H1 (cell line): ENCODE results near the gene LHPP. TPM values are rescaled to one million over a fixed set of nuclear protein-coding genes. Genes with fewer than 3 reads are reported as not detected.

Experiments
- ATF2 ChIP-seq: IDR thresholded peaks from 2 replicates; pipeline ENCODE4 v1.6.1; 2012; ENCODE audit warnings: low read length, inconsistent platforms
- CHD7 ChIP-seq: fragments of 300-600 bp; sonication (generic); IDR thresholded peaks from 2 replicates; pipeline ENCODE4 v1.7.1; 2012; ENCODE audit warnings: low read length, moderate library complexity, mild to moderate bottlenecking, inconsistent platforms; ENCODE audit not compliant: insufficient replicate concordance
- EP300 ChIP-seq, 2 experiments: IDR thresholded peaks; 1 replicate in 1 of 2; 2 replicates in 1 of 2; pipeline ENCODE4 v1.6.1; 2011 to 2012; ENCODE audit warnings: low read depth in 2 of 2, low read length in 2 of 2, mild to moderate bottlenecking in 2 of 2, borderline replicate concordance in 1 of 2, inconsistent platforms in 1 of 2, moderate library complexity in 1 of 2
- HDAC2 ChIP-seq, 2 experiments: fragments of 300-600 bp in 1 of 2; sonication (generic) in 1 of 2; IDR thresholded peaks; 2 replicates each; pipeline ENCODE4 v1.6.1; 2011 to 2012; ENCODE audit warnings: low read depth in 2 of 2, low read length in 2 of 2, mild to moderate bottlenecking in 2 of 2, moderate library complexity in 2 of 2, borderline replicate concordance in 1 of 2, inconsistent platforms in 1 of 2
- KDM5A ChIP-seq: fragments of 200-600 bp; IDR thresholded peaks from 2 replicates; pipeline ENCODE4 v1.7.1; 2012; ENCODE audit warnings: mild to moderate bottlenecking, low read length, inconsistent platforms, mixed read lengths
- polyA plus RNA-seq, 7 experiments: library from polyadenylated mRNA; depleted of rRNA in 3 of 7; stranded (reverse) in 5 of 7; unstranded in 2 of 7; fragments of >200 nt in 5 of 7; fragments of 200-250 nt in 2 of 7; gene quantifications; 1 replicate in 5 of 7; 2 replicates in 1 of 7; 4 replicates in 1 of 7; pipeline versions ENCODE4 v1.2.1 to v1.2.3, GENCODE V29; 2011 to 2013; ENCODE audit warnings: missing spikeins in 2 of 7, mixed read lengths in 2 of 7
- total RNA-seq: library from RNA; stranded (reverse); fragmentation: NEBNext Ultra II Directional; extraction: Animal tissue kit (Norgen Biotek cat#: 25700); gene quantifications from 2 replicates; pipeline ENCODE4 v1.2.1, GENCODE V29; 2021

The LHPP gene
- total and polyA plus RNA-seq, 2 of the 8 experiments (the other 6 are each of a cell fraction or from before 2014, with no cell fraction given) = 26.0 to 45.0 TPM

GRCh38 chr10:124497196-124497881, 35.7 kb downstream of the LHPP start (continued):
- TF ChIP-seq CHD7 (no peak), KDM5A (no peak), EP300 (IDR thresholded peaks at IDR 0.05; ENCODE audit: borderline replicate concordance in 1 of 2, low read depth in 2 of 2, low read length in 2 of 2) (no peak), HDAC2 (IDR thresholded peaks at IDR 0.05; ENCODE audit: borderline replicate concordance in 1 of 2, low read depth in 2 of 2, low read length in 2 of 2) (no peak), ATF2 (no peak)
